NCI-H226 (cell line): Measurements from ENCODE around the gene GRXCR2.

Experiments used
- DNase-seq: peaks from one replicate; pipeline ENCODE4 v3.0.0-alpha.2; 2015

GRXCR2 gene

DNA sequence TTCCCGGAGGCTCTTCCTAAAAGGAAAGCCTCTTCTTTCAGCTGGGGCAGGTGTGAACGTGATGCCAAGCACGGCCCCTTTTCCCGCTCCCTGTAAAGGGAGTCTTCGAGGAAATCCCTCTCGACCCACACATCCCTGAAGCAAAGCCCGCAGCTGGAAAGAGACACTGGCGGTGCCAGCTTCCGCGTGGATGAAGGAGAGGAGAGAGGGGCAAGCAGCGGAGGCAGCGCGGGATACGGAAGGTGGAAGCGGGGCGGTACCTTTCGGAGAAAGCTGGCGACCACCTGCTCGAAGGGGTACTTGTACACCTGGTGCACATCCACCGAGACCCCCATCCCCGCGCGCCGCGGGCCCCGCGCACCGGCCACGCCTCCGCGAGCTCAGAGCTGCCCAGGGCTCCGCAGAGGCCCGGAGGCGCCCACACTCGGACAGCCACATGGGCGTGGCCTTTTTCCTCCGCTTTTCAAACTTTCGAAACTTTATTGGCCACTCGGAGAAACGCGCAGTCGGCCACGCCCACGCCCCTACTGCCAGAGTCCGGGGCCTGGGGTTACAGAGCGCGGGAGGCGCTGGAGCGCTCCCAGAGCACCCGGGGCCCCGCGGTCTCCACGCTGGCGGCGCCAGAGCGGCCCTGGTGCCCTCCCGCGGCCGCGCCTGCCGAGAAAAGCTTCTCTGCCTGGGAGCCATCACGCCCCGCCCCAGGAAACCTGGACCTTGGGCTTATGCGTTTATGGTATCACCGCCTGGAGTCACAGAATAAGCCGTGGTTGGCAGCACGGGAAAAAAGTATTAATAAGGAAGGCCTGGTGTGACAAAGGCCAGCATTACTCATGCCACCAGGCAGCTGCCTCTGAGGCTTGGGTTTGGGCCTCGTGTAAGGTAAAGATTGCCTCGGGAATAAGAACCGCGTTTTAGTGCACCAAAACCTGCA lies 37.6 kb downstream of the GRXCR2 start, which contains the start of gene PRELID2:
Gene PRELID2 (minus strand): TSS at position 426 of the 931 bp plus-strand sequence. CDS start 91 bp downstream, at position 335.
- peak; percentile 89 for DNase-seq

DNA sequence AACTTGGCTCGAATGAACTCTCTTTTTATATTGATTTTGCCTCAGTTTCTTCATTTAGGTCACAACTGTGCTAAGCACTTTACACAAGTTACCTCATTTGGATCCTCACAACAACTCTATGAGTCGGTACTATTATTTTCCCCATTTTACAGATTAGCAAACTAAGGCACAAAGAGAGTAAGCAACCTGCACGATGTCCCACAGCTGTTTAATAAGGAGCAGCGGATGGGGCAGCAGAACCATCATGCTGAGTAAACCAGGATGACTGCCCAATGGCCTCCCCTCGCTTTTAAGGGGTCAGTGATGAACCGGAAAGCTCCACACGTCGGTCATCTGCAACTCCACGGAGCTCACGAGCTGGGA lies 38.3 kb downstream of the GRXCR2 start:
- DNase-seq: no peak

GRCh38 chr5:145833631-145834200 lies 39.1 kb downstream of the GRXCR2 start:
- DNase-seq: no peak

DNA sequence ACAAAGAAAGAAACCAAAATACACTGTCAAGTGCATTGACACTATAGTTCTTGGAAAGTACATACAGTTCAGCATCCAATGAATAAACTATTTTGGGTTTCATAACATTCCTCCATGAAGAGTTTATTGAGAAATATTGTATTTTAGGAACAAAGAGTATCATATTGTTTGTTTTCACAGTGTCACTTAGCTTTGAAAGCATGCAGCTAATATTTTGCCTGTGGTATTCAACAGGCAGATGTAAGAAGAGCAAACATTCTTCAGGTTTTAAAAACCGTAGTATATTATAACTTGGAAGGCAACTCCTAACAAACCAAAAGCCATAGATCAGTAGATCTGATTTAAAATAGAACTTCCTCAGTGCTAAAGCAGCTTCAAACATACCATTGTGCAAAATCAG lies 42.2 kb downstream of the GRXCR2 start:
- DNase-seq: no peak

GRCh38 chr5:145829708-145830361 lies 43.0 kb downstream of the GRXCR2 start:
- DNase-seq: no peak

DNA sequence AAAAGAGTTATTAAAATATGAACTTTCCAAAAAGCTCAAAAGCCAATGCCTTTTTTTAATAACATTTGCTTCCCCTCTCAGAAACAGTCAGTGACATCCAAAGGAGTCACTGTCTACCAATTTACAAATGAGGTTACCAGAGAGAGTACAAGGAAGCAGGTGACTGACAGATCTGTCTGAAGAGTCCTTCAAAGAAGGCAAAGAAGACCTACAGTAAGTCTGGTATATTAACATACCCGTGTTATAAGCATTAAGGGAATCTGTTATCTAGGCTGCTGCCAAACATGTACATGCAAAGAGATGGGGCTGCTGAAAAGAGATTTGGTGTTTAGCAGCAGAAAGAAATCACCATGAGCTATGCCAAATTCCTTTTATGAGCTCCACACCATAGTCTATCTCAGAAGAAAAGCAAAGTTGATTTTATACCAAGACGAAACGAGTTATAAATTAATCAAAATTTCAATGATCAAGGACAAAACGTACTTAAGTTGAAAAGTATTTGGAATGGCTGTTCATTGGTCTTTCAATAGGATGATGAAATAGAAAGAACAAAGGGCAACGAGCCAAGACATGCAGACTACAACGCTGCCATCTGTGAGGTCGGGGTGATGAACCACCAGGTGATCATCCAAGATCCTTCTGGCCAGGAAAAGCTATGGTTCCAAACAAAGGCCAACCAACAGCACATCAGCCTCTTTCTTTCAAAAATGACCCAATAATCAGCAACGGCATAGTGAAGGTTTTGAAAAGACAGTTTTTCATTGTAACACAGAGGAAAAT lies 45.7 kb downstream of the GRXCR2 start:
- no peak for DNase-seq

- peak; percentile 16 for DNase-seq
Measured at GRCh38 chr5:145825751-145826180, 47.0 kb downstream of the GRXCR2 start.

- no peak for DNase-seq
Measured at GRCh38 chr5:145824040-145824439, 48.8 kb downstream of the GRXCR2 start.

DNA sequence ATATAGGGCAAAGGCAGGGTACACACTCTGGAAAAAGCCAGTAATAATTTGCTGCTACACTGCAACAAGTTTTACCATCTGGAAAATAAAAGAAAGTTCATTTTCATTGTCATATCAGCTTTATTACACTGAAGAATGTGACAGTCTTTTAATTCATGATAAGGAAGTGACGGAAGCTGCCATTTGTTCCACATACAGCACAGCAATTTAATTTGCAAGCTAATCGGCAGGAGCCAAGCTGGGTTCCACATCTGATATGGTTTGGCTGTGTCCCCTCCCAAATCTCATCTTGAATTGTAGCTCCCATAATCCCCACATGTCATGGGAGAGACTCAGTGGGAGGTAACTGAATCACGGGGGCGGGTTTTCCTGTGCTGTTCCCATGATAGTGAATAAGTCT lies 54.2 kb downstream of the GRXCR2 start:
- no peak for DNase-seq

DNA sequence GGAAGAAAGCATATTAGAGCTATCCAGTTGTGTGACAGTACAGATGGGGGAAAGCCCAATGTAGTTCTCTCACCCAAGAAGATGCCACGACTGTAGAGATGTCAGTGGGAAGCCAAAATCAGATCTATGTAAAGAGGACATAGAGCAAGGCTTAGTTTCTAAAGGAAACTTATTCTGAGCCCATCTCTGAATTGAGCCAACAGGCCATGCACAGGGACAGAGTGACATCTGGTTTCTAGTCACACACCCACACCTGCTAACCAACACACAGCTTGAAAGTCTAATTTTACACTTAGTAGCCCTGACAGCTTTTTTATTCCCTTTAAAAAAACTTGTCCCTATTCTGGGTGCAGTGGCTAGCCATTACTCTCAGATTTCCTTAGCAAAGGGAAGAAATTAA lies 59.9 kb downstream of the GRXCR2 start:
- DNase-seq: no peak

DNA sequence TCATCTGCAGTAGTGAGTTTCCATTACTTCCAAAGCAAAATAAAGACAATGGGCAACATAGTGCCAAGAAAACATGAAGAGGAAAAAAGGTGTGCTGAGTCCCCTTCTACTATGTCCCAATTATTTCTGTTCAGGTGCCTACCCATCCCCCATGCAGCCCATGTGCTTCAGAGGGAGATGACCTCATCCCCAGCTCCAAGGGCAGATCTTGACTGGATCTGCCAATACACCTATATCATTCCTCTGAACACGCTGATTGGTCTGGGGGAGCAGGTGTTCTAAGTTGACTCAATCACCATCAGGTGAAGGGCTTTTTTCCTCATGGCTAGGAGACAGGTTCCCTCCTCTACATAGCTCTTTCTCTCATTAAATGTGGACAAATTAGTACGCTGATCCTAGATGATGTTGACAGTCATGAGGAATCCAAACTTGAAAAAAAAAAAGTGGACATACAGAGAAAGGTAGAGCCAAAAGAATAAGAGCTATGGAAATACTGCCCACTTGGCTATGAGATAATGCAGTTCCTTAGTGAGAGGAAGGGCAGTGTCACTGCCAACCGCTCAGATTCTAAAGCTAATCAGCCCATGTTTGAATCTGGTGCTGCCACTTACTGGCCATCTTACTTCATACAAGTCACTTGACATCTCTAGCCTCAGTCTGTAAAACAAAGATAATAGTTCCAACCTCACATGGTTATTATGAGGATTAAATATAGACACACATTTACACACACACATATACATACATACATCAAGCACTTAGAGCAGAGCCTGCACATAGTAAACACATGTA lies 60.8 kb downstream of the GRXCR2 start:
- DNase-seq: peak; percentile 27
